Uterus (tissue), 4 donors: Measurements from ENCODE around the gene OR6T1. TPM values are rescaled to one million over a fixed set of nuclear protein-coding genes. Genes with fewer than 3 reads are reported as not detected.

Experiments used
- DNase-seq, 2 donors: peaks; one replicate each; pipeline ENCODE4 v3.0.0-alpha.2; 2019 to 2020
- H3K27ac ChIP-seq, 2 donors: fragments of 200-600 bp; sonication (generic); 1 replicate in 1 of 2; 2 replicates in 1 of 2; pipeline ENCODE4 v1.5.1; 2016 to 2018
- H3K27me3 ChIP-seq, 2 donors: fragments of 200-600 bp; sonication (generic); one replicate each; pipeline ENCODE4 v1.5.1; 2018 to 2019; ENCODE audit warnings: control low read depth in 1 of 2
- H3K36me3 ChIP-seq, 2 donors: fragments of 200-600 bp; sonication (generic); one replicate each; pipeline ENCODE4 v1.5.1; 2019; ENCODE audit warnings: control low read depth in 1 of 2
- H3K4me1 ChIP-seq, 2 donors: fragments of 200-600 bp; sonication (generic); one replicate each; pipeline ENCODE4 v1.5.1; 2018 to 2019; ENCODE audit warnings: control low read depth in 1 of 2
- H3K4me3 ChIP-seq, 2 donors: fragments of 200-600 bp; sonication (generic); 1 replicate in 1 of 2; 2 replicates in 1 of 2; pipeline ENCODE4 v1.5.1; 2018 to 2019; ENCODE audit warnings: mild to moderate bottlenecking in 1 of 2
- H3K9me3 ChIP-seq, 2 donors: fragments of 200-600 bp; sonication (generic); one replicate each; pipeline ENCODE4 v1.5.1; 2019; ENCODE audit warnings: control low read depth in 1 of 2
- POLR2A ChIP-seq, 2 donors: fragments of 450-650 bp; IDR thresholded peaks; one replicate each; pipeline ENCODE4 v1.6.1; 2016; ENCODE audit warnings: antibody characterized with exemption in 2 of 2, mild to moderate bottlenecking in 1 of 2, moderate library complexity in 1 of 2
- intact Hi-C: fragments of 100-400 bp; cut with DNase I; formaldehyde crosslinking; loops from one replicate; pipeline ENCODE4 v1.15.1; 2023; ENCODE audit warnings: low total_unique reads
- total RNA-seq, 4 donors: library from RNA; depleted of rRNA in 3 of 4; stranded (reverse); fragments of >200 nt in 3 of 4; gene quantifications; one replicate each; pipeline versions ENCODE4 v1.1.0 to v1.2.4, GENCODE V29; 2014 to 2023
- TF ChIP-seq, protein P1 (sequence below), 4 experiments: fragments of 200-600 bp in 2 of 4; fragments of 450-650 bp in 2 of 4; sonication (generic) in 2 of 4; IDR thresholded peaks; one replicate each; pipeline ENCODE4 v1.5.1; 2016 to 2019; ENCODE audit warnings: antibody characterized with exemption in 4 of 4, mild to moderate bottlenecking in 2 of 4, moderate library complexity in 1 of 4
- donor health status: DM: yes; HTN: yes; CAD: no.

The OR6T1 gene
- total RNA-seq, 4 donors from 2014 or later = not detected

DNA sequence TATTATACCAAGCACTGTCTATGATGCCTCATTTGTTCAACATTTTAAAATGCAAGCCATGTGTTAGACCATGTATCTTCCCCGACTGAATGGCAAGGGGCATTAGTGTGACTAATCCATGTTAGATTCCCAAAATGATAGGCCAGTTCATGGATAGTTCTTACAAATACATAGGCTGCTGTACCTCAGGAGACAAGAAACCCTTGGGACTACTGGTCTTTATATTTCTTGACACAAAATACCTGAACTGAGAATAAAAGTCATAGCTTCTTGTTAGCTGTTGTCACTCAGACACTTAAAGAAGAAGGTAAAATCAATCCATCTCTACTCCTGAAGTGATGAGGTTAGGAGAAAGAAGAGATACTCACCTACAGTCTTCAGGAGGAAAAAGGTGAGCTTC lies 41.8 kb downstream of the OR6T1 start, which contains the start of gene OR8D4:
TSS of gene OR8D4 (plus strand) at position 301 of the 400 bp plus-strand sequence. CDS start 4,265 bp downstream, outside the sequence.
- no peaks in the 10 kb centered on the region for H3K9me3 ChIP-seq
- no peak for DNase-seq
- no peaks in the 10 kb centered on the region for H3K4me1 ChIP-seq
- intact Hi-C loops = no loop called here
- no peak within 1 kb of the TSS for H3K27ac ChIP-seq
- H3K27me3 ChIP-seq = no peaks in the 10 kb centered on the region
- H3K4me3 ChIP-seq = no peak within 1 kb of the TSS
- TF ChIP-seq, protein P1, sequence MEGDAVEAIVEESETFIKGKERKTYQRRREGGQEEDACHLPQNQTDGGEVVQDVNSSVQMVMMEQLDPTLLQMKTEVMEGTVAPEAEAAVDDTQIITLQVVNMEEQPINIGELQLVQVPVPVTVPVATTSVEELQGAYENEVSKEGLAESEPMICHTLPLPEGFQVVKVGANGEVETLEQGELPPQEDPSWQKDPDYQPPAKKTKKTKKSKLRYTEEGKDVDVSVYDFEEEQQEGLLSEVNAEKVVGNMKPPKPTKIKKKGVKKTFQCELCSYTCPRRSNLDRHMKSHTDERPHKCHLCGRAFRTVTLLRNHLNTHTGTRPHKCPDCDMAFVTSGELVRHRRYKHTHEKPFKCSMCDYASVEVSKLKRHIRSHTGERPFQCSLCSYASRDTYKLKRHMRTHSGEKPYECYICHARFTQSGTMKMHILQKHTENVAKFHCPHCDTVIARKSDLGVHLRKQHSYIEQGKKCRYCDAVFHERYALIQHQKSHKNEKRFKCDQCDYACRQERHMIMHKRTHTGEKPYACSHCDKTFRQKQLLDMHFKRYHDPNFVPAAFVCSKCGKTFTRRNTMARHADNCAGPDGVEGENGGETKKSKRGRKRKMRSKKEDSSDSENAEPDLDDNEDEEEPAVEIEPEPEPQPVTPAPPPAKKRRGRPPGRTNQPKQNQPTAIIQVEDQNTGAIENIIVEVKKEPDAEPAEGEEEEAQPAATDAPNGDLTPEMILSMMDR (IDR thresholded peaks at IDR 0.05) = no peak
- no peak for TF ChIP-seq POLR2A (IDR thresholded peaks at IDR 0.05)
- no peaks in the 10 kb centered on the region for H3K36me3 ChIP-seq

- Histone ChIP-seq H3K4me1 (no peaks in the 10 kb centered on the region), H3K9me3 (no peaks in the 10 kb centered on the region), H3K27ac (no peak overlapping the region), H3K36me3 (no peaks in the 10 kb centered on the region), H3K4me3 (no peak overlapping the region), H3K27me3 (no peaks in the 10 kb centered on the region)
- intact Hi-C loops = no loop called here
- TF ChIP-seq, protein P1 (IDR thresholded peaks at IDR 0.05) = no peak
- no peak for TF ChIP-seq POLR2A (IDR thresholded peaks at IDR 0.05)
- no peak for DNase-seq
Observed at GRCh38 chr11:123899792-123900191, 43.8 kb downstream of the OR6T1 start.

Other genes with a start within 250 kb of the OR6T1 start
- 10 to 100 TPM in 2 of 4 donors, 1 to 10 TPM in 1, under 1 TPM in 1; 0.77 to 23.3 (median 12.7) TPM for gene ZNF202, start 202.2 kb downstream of the OR6T1 start, total RNA-seq
- gene OR6X1, start 189.3 kb downstream of the OR6T1 start, total RNA-seq = not detected
- not detected for gene OR6M1, start 137.5 kb downstream of the OR6T1 start, total RNA-seq
- gene TMEM225, start 58.2 kb downstream of the OR6T1 start, total RNA-seq = not detected
- gene OR8D4, start 41.7 kb downstream of the OR6T1 start, total RNA-seq = under 1 TPM in 1 of 4 donors, not detected in 3; 0.07 TPM
- gene OR4D5, start 4.2 kb downstream of the OR6T1 start, total RNA-seq = not detected
- not detected for gene OR10S1, start 33.9 kb upstream of the OR6T1 start, total RNA-seq
- not detected for gene OR10G6, start 51.3 kb upstream of the OR6T1 start, total RNA-seq
- under 1 TPM in 1 of 4 donors, not detected in 3; 0.28 TPM for gene OR10G4, start 69.2 kb upstream of the OR6T1 start, total RNA-seq
- gene OR10G9, start 79.2 kb upstream of the OR6T1 start, total RNA-seq = under 1 TPM in 1 of 4 donors, not detected in 3; 0.83 TPM
- not detected for gene OR10G8, start 83.0 kb upstream of the OR6T1 start, total RNA-seq
- not detected for gene OR10G7, start 97.5 kb upstream of the OR6T1 start, total RNA-seq
- 10 to 100 TPM; 10.9 to 31.0 (median 15.0) TPM for gene VWA5A, start 171.6 kb upstream of the OR6T1 start, total RNA-seq
- gene OR10D3, start 239.5 kb upstream of the OR6T1 start, total RNA-seq = not detected